ENCODE measurements around the gene PLA2G4D.

The PLA2G4D gene

GRCh38 chr15:42089942-42090341 lies 4.4 kb downstream of the PLA2G4D start:
- Histone ChIP-seq H3K4me3 (ENCODE audit: low read depth in 1 of 2, low read length in 2 of 2) (no peak overlapping the region), H3K36me3 (ENCODE audit: insufficient read depth, low read length) (no peaks in the 10 kb centered on the region), H3K27me3 (ENCODE audit: insufficient read depth, low read length, poor library complexity) (no peaks in the 10 kb centered on the region), H2AFZ (ENCODE audit: low read depth, low read length) (no peak overlapping the region), H3K4me2 (ENCODE audit: insufficient read depth, low read length) (no peak overlapping the region), H3K27ac (ENCODE audit: low read length) (no peak overlapping the region), H3K79me2 (ENCODE audit: insufficient read depth, low read length) (no peaks in the 10 kb centered on the region), H4K20me1 (ENCODE audit: insufficient read depth, low read length) (no peaks in the 10 kb centered on the region), H3K9me3 (ENCODE audit: insufficient read depth, low read length, severe bottlenecking) (no peaks in the 10 kb centered on the region), H3K4me1 (ENCODE audit: insufficient read depth, low read length) (no peaks in the 10 kb centered on the region), H3K9ac (ENCODE audit: low read depth, low read length) (no peak overlapping the region)
- ATAC-seq (ENCODE audit: insufficient read depth, low read depth) (no peak), DNase-seq (no peak)
- TF ChIP-seq, protein P1, sequence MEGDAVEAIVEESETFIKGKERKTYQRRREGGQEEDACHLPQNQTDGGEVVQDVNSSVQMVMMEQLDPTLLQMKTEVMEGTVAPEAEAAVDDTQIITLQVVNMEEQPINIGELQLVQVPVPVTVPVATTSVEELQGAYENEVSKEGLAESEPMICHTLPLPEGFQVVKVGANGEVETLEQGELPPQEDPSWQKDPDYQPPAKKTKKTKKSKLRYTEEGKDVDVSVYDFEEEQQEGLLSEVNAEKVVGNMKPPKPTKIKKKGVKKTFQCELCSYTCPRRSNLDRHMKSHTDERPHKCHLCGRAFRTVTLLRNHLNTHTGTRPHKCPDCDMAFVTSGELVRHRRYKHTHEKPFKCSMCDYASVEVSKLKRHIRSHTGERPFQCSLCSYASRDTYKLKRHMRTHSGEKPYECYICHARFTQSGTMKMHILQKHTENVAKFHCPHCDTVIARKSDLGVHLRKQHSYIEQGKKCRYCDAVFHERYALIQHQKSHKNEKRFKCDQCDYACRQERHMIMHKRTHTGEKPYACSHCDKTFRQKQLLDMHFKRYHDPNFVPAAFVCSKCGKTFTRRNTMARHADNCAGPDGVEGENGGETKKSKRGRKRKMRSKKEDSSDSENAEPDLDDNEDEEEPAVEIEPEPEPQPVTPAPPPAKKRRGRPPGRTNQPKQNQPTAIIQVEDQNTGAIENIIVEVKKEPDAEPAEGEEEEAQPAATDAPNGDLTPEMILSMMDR (IDR thresholded peaks at IDR 0.05; ENCODE audit: borderline replicate concordance, extremely low read depth, low read length, poor library complexity, severe bottlenecking) = no peak
- no peak for TF ChIP-seq EZH2 (IDR thresholded peaks at IDR 0.05; ENCODE audit: borderline replicate concordance, low read depth, low read length, severe bottlenecking)

- H3K27ac ChIP-seq (ENCODE audit: low read length) = no peak overlapping the region
- DNase-seq (no peak), ATAC-seq (ENCODE audit: insufficient read depth, low read depth) (0 out of 3 replicates have a peak, but pooled peaks have one; percentile 37)
- no peaks in the 10 kb centered on the region for H3K36me3 ChIP-seq (ENCODE audit: insufficient read depth, low read length)
- no peaks in the 10 kb centered on the region for H3K9me3 ChIP-seq (ENCODE audit: insufficient read depth, low read length, severe bottlenecking)
- no peaks in the 10 kb centered on the region for H3K79me2 ChIP-seq (ENCODE audit: insufficient read depth, low read length)
- H2AFZ ChIP-seq (ENCODE audit: low read depth, low read length) = no peak overlapping the region
- no peaks in the 10 kb centered on the region for H3K4me1 ChIP-seq (ENCODE audit: insufficient read depth, low read length)
- TF ChIP-seq, protein P1 (IDR thresholded peaks at IDR 0.05; ENCODE audit: borderline replicate concordance, extremely low read depth, low read length, poor library complexity, severe bottlenecking) = no peak
- no peak for TF ChIP-seq EZH2 (IDR thresholded peaks at IDR 0.05; ENCODE audit: borderline replicate concordance, low read depth, low read length, severe bottlenecking)
- no peak overlapping the region for H3K9ac ChIP-seq (ENCODE audit: low read depth, low read length)
- H3K27me3 ChIP-seq (ENCODE audit: insufficient read depth, low read length, poor library complexity) = no peaks in the 10 kb centered on the region
- no peaks in the 10 kb centered on the region for H4K20me1 ChIP-seq (ENCODE audit: insufficient read depth, low read length)
- H3K4me2 ChIP-seq (ENCODE audit: insufficient read depth, low read length) = no peak overlapping the region
- H3K4me3 ChIP-seq (ENCODE audit: low read depth in 1 of 2, low read length in 2 of 2) = no peak overlapping the region
Measured at GRCh38 chr15:42088801-42089640, 5.3 kb downstream of the PLA2G4D start.

DNA sequence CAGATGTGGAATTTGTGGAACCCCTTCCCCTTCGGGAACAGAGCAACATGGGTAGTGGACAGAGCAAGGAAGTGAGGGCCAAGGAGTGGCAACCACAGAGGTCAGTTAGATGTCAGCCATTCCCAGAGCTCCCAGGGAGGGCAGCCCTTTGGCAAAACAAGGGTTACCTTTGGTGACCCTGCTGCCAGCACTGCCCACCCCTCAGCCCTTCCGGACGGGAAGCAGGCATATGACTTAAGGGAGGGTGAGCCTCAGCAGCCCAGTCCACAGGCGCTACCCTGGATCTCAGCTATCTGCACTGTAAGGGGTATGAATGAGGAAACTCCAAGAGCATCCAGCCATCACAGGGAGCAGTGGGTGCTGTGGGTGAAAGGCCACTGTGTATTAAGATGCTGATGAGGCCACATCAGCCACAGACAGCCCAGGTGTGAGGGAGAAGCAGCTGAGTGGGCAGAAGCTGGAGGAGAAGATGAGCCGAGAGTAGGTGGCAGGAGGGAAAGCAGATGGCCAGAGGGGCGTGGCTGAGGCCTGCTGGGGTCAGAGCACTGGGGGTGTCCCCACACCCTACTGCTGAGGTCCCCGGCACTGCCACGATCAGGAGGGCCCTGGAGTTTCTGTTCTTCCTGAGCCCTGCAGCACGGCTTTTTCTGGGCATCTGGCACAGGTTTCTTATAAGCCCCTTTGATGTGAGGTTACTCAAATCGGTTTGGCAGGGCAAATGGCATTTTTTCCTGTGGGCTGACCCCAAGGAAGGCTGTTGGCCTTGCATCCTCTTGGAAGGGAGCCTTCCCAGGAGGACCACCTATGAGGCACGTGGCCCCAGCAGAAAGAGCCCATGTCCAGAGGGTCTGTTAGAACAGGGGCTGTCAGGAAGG lies 6.2 kb downstream of the PLA2G4D start:
- Histone ChIP-seq H3K9ac (ENCODE audit: low read depth, low read length) (no peak overlapping the region), H3K4me1 (ENCODE audit: insufficient read depth, low read length) (no peaks in the 10 kb centered on the region), H2AFZ (ENCODE audit: low read depth, low read length) (no peak overlapping the region), H4K20me1 (ENCODE audit: insufficient read depth, low read length) (no peaks in the 10 kb centered on the region), H3K27me3 (ENCODE audit: insufficient read depth, low read length, poor library complexity) (no peaks in the 10 kb centered on the region), H3K79me2 (ENCODE audit: insufficient read depth, low read length) (no peaks in the 10 kb centered on the region), H3K9me3 (ENCODE audit: insufficient read depth, low read length, severe bottlenecking) (no peaks in the 10 kb centered on the region), H3K4me2 (ENCODE audit: insufficient read depth, low read length) (no peak overlapping the region), H3K36me3 (ENCODE audit: insufficient read depth, low read length) (no peaks in the 10 kb centered on the region), H3K4me3 (ENCODE audit: low read depth in 1 of 2, low read length in 2 of 2) (no peak overlapping the region), H3K27ac (ENCODE audit: low read length) (no peak overlapping the region)
- no peak for DNase-seq
- no peak for ATAC-seq (ENCODE audit: insufficient read depth, low read depth)
- TF ChIP-seq, protein P1 (IDR thresholded peaks at IDR 0.05; ENCODE audit: borderline replicate concordance, extremely low read depth, low read length, poor library complexity, severe bottlenecking) = no peak
- TF ChIP-seq EZH2 (IDR thresholded peaks at IDR 0.05; ENCODE audit: borderline replicate concordance, low read depth, low read length, severe bottlenecking) = no peak

Data from DND-41 (cell line).